Left lung (tissue), 14 donors: Measurements from ENCODE around the gene HYI. TPM values are rescaled to one million over a fixed set of nuclear protein-coding genes. Genes with fewer than 3 reads are reported as not detected.
"Not testable (repeated sequence)": the region's sequence is repeated elsewhere in the genome, so short reads cannot be mapped to it uniquely, and the experiment has no call there.

Experiments
- ATAC-seq: fragments of 200-7000 bp; cut with Tn5 transposase; one replicate; pipeline ENCODE4 v1.9.1; 2020; ENCODE audit warnings: moderate library complexity
- DNase-seq, 4 donors: peaks; one replicate each; pipeline ENCODE4 v3.0.0-alpha.2; 2013 to 2020
- H3K27ac ChIP-seq, 2 donors: fragments of 200-600 bp; sonication (generic) in 1 of 2; one replicate each; pipeline versions ENCODE4 v1.5.0 to v1.8.0; 2020 to 2021
- H3K27me3 ChIP-seq, 2 donors: fragments of 200-600 bp; sonication (generic) in 1 of 2; one replicate each; pipeline versions ENCODE4 v1.5.0 to v1.8.0; 2020 to 2021
- H3K36me3 ChIP-seq, 2 donors: fragments of 200-600 bp; sonication (generic) in 1 of 2; one replicate each; pipeline versions ENCODE4 v1.5.0 to v1.8.0; 2020 to 2021
- H3K4me1 ChIP-seq, 2 donors: fragments of 200-600 bp; one replicate each; pipeline ENCODE4 v1.8.0; 2021
- H3K4me3 ChIP-seq, 2 donors: fragments of 200-600 bp; sonication (generic) in 1 of 2; one replicate each; pipeline versions ENCODE4 v1.5.0 to v1.8.0; 2020 to 2021; ENCODE audit warnings: mild to moderate bottlenecking in 1 of 2
- H3K9me3 ChIP-seq, 2 donors: fragments of 200-600 bp; sonication (generic) in 1 of 2; one replicate each; pipeline versions ENCODE4 v1.5.0 to v1.8.0; 2020 to 2021
- intact Hi-C, 2 donors: fragments of 100-400 bp; cut with DNase I; formaldehyde crosslinking; loops; one replicate each; pipeline versions ENCODE4 v1.11.2 to v1.14.2; 2022
- long read RNA-seq, 12 donors: library from polyadenylated mRNA in 2 of 12; unstranded in 2 of 12; transcript quantifications; one replicate each; pipeline ENCODE4 v2.0.0 and lab custom pipeline, GENCODE V29; 2019 to 2026
- polyA plus RNA-seq, 6 donors: library from polyadenylated mRNA; unstranded; fragments of 120-200 nt; gene quantifications; one replicate each; pipeline ENCODE4 v1.2.1, GENCODE V29; 2013; ENCODE audit not compliant: insufficient read length in 6 of 6
- total RNA-seq, 2 donors: library from RNA; stranded (reverse); fragmentation: NEBNext Ultra II Directional; extraction: Animal tissue kit (Norgen Biotek cat#: 25700); gene quantifications; one replicate each; pipeline ENCODE4 v1.2.1, GENCODE V29; 2021
- TF ChIP-seq, protein P1 (sequence below), 2 donors: fragments of 200-600 bp; sonication (generic) in 1 of 2; IDR thresholded peaks; one replicate each; pipeline versions ENCODE4 v1.5.0 to v1.8.0; 2021; ENCODE audit warnings: antibody characterized with exemption in 2 of 2
- donor health status: DM: no; HTN: yes; CAD: no.
- donor health status: DM: no; HTN: no; CAD: no.

The HYI gene, protein sequence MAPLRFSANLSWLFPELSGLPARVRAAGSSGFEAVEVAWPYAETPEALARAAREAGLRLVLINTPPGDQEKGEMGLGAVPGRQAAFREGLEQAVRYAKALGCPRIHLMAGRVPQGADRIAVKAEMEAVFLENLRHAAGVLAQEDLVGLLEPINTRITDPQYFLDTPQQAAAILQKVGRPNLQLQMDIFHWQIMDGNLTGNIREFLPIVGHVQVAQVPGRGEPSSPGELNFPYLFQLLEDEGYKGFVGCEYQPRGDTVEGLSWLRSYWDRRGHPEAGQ
- 10 to 100 TPM; 55.9 to 60.2 TPM for total RNA-seq
- polyA plus RNA-seq: 10 to 100 TPM; 42.5 to 51.3 (median 47.6) TPM
- long read RNA-seq, donor 1, transcript HYI-204 (8 exons, 1,066 nt): major isoform, 20 of 44 reads
- long read RNA-seq, donor 1, transcript HYI-201 (8 exons, 1,265 nt): minor isoform, 5 of 44 reads
- long read RNA-seq, donor 1, transcript HYI-202 (6 exons, 2,173 nt): minor isoform, 10 of 44 reads
- long read RNA-seq, donor 1, partial matches to known transcripts: 0 of 44 reads
- long read RNA-seq, donor 1, other reads (novel, unspliced or antisense): 0 of 44 reads
- long read RNA-seq, donor 2, transcript HYI-204 (8 exons, 1,066 nt): major isoform, 8 of 29 reads
- long read RNA-seq, donor 2, transcript HYI-202 (6 exons, 2,173 nt): minor isoform, 7 of 29 reads
- long read RNA-seq, donor 2, partial matches to known transcripts: 5 of 29 reads
- long read RNA-seq, donor 2, other reads (novel, unspliced or antisense): 0 of 29 reads
- long read RNA-seq, donor 3, transcript HYI-204 (8 exons, 1,066 nt): minor isoform, 8 of 62 reads
- long read RNA-seq, donor 3, transcript HYI-201 (8 exons, 1,265 nt): major isoform, 30 of 62 reads
- long read RNA-seq, donor 3, partial matches to known transcripts: 19 of 62 reads
- long read RNA-seq, donor 3, other reads (novel, unspliced or antisense): 0 of 62 reads
- long read RNA-seq, donor 4, transcript HYI-204 (8 exons, 1,066 nt): major isoform, 10 of 27 reads
- long read RNA-seq, donor 4, transcript HYI-201 (8 exons, 1,265 nt): minor isoform, 9 of 27 reads
- long read RNA-seq, donor 4, partial matches to known transcripts: 0 of 27 reads
- long read RNA-seq, donor 4, other reads (novel, unspliced or antisense): 6 of 27 reads
- long read RNA-seq, donor 5, transcript HYI-201 (8 exons, 1,265 nt): minor isoform, 6 of 46 reads
- long read RNA-seq, donor 5, transcript HYI-202 (6 exons, 2,173 nt): minor isoform, 6 of 46 reads
- long read RNA-seq, donor 5, transcript HYI-207 (2 exons, 551 nt): minor isoform, 6 of 46 reads
- long read RNA-seq, donor 5, transcript HYI-204 (8 exons, 1,066 nt): major isoform, 19 of 46 reads
- long read RNA-seq, donor 5, partial matches to known transcripts: 6 of 46 reads
- long read RNA-seq, donor 5, other reads (novel, unspliced or antisense): 0 of 46 reads
- long read RNA-seq, donor 6, transcript HYI-204 (8 exons, 1,066 nt): major isoform, 19 of 35 reads
- long read RNA-seq, donor 6, transcript HYI-201 (8 exons, 1,265 nt): minor isoform, 7 of 35 reads
- long read RNA-seq, donor 6, partial matches to known transcripts: 0 of 35 reads
- long read RNA-seq, donor 6, other reads (novel, unspliced or antisense): 0 of 35 reads
- long read RNA-seq, donor 7, transcript HYI-204 (8 exons, 1,066 nt): minor isoform, 9 of 25 reads
- long read RNA-seq, donor 7, transcript HYI-202 (6 exons, 2,173 nt): major isoform, 10 of 25 reads
- long read RNA-seq, donor 7, partial matches to known transcripts: 0 of 25 reads
- long read RNA-seq, donor 7, other reads (novel, unspliced or antisense): 0 of 25 reads
- long read RNA-seq, donor 8, transcript HYI-204 (8 exons, 1,066 nt): major isoform, 11 of 23 reads
- long read RNA-seq, donor 8, partial matches to known transcripts: 0 of 23 reads
- long read RNA-seq, donor 8, other reads (novel, unspliced or antisense): 0 of 23 reads
- long read RNA-seq, donor 9: 0 reads
- long read RNA-seq, donor 10, transcript HYI-204 (8 exons, 1,066 nt): major isoform, 13 of 32 reads
- long read RNA-seq, donor 10, transcript HYI-201 (8 exons, 1,265 nt): minor isoform, 6 of 32 reads
- long read RNA-seq, donor 10, partial matches to known transcripts: 2 of 32 reads
- long read RNA-seq, donor 10, other reads (novel, unspliced or antisense): 6 of 32 reads
- long read RNA-seq, donor 11, transcript HYI-204 (8 exons, 1,066 nt): major isoform, 11 of 25 reads
- long read RNA-seq, donor 11, transcript HYI-202 (6 exons, 2,173 nt): minor isoform, 5 of 25 reads
- long read RNA-seq, donor 11, partial matches to known transcripts: 0 of 25 reads
- long read RNA-seq, donor 11, other reads (novel, unspliced or antisense): 0 of 25 reads
- long read RNA-seq, donor 12, transcript HYI-202 (6 exons, 2,173 nt): minor isoform, 6 of 35 reads
- long read RNA-seq, donor 12, transcript HYI-201 (8 exons, 1,265 nt): minor isoform, 11 of 35 reads
- long read RNA-seq, donor 12, transcript HYI-204 (8 exons, 1,066 nt): major isoform, 13 of 35 reads
- long read RNA-seq, donor 12, partial matches to known transcripts: 0 of 35 reads
- long read RNA-seq, donor 12, other reads (novel, unspliced or antisense): 0 of 35 reads

DNA sequence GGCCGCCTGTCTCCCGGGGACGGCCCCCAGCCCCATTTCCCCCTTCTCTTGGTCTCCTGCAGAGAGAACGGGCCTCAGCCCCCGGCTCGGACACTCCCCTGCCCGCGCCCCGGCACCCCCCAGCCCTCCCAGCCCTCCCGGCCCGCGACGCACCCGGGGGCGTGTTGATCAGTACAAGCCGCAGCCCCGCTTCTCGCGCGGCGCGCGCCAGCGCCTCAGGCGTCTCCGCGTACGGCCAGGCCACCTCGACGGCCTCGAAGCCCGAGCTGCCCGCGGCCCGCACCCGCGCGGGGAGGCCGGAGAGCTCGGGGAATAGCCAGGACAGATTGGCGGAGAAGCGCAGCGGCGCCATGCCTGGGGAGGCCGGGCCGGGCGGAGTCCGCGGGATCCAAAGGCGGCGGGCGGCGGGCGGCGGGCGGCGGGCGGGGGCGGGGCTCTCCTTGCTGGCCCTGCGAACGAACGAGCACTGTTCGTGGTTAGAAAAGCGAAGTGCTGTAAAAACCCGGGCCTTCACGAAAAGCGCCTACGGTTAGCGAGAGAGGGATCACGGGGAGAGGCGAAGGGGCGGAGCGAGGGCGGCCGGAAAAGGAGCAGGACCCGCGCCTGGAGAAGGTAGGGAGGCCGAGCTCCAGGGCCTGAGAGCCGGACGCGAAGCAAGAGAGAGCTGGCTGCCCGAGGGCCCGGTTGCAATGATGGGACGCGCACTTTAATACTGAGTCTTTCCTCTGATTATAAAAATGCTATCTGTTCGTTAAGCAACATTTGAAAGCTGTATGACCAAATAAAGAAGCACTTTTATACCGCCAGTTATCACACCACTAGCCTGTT is at the start of gene HYI:
TSS of gene HYI (minus strand) at position 490 of the 828 bp plus-strand sequence. CDS start at position 352, 138 bp downstream.
- H3K27me3 ChIP-seq: no peaks in the 10 kb centered on the region
- H3K27ac ChIP-seq: peak within 1 kb of the TSS; percentile 83 to 89
- no peaks in the 10 kb centered on the region for H3K9me3 ChIP-seq
- ATAC-seq: peak; percentile 79
- peak within 1 kb of the TSS; percentile 48 to 54 for H3K4me3 ChIP-seq
- DNase-seq: peak; percentile 80 to 94 (median 90)
- H3K36me3 ChIP-seq: peaks cover 0 to 37% of the 10 kb centered on the region in 2 donors
- H3K4me1 ChIP-seq: peaks cover 0 to 14% of the 10 kb centered on the region in 2 donors
- intact Hi-C loops: no loop called here
- TF ChIP-seq, protein P1, sequence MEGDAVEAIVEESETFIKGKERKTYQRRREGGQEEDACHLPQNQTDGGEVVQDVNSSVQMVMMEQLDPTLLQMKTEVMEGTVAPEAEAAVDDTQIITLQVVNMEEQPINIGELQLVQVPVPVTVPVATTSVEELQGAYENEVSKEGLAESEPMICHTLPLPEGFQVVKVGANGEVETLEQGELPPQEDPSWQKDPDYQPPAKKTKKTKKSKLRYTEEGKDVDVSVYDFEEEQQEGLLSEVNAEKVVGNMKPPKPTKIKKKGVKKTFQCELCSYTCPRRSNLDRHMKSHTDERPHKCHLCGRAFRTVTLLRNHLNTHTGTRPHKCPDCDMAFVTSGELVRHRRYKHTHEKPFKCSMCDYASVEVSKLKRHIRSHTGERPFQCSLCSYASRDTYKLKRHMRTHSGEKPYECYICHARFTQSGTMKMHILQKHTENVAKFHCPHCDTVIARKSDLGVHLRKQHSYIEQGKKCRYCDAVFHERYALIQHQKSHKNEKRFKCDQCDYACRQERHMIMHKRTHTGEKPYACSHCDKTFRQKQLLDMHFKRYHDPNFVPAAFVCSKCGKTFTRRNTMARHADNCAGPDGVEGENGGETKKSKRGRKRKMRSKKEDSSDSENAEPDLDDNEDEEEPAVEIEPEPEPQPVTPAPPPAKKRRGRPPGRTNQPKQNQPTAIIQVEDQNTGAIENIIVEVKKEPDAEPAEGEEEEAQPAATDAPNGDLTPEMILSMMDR (IDR thresholded peaks at IDR 0.05): no peak

DNA sequence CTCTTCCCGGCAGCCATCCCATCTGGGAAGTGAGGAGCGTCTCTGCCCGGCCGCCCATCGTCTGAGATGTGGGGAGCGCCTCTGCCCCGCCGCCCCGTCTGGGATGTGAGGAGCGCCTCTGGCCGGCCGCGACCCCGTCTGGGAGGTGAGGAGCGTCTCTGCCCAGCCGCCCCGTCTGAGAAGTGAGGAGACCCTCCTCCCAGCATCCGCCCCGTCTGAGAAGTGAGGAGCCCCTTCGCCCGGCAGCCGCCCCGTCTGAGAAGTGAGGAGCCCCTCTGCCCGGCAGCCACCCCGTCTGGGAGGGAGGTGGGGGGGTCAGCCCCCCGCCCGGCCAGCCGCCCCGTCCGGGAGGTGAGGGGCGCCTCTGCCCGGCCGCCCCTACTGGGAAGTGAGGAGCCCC is 48.1 kb upstream of the HYI start:
- H3K36me3 ChIP-seq, intact Hi-C loops, H3K27ac ChIP-seq, H3K4me3 ChIP-seq, H3K27me3 ChIP-seq, ATAC-seq, H3K9me3 ChIP-seq, DNase-seq, H3K4me1 ChIP-seq: not testable (repeated sequence)

DNA sequence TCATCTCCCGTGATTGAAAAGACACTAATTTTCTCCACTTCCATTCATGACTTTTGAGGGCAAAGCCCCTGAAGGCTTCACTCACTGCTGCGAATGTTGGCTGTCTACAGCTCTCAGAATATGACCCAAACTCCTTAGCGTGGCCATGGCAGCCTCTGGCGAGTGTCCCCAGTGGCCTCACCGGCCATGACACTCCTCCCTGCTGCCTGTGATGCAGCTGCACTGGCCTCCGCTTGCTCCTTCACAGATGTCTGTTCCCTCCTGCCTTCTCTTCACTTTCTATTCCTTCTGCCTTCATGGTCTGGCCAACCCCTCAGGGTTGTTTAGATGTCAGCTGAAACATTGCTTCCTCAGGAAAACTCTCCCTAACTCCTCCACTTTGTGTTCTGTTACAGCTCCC is 46.2 kb upstream of the HYI start:
- Histone ChIP-seq H3K9me3 (no peaks in the 10 kb centered on the region), H3K27me3 (no peaks in the 10 kb centered on the region), H3K36me3 (no peaks in the 10 kb centered on the region), H3K27ac (no peak overlapping the region), H3K4me3 (no peak overlapping the region), H3K4me1 (no peaks in the 10 kb centered on the region)
- no peak for ATAC-seq
- TF ChIP-seq, protein P1 (IDR thresholded peaks at IDR 0.05): no peak
- intact Hi-C loops: no loop called here
- no peak for DNase-seq

DNA sequence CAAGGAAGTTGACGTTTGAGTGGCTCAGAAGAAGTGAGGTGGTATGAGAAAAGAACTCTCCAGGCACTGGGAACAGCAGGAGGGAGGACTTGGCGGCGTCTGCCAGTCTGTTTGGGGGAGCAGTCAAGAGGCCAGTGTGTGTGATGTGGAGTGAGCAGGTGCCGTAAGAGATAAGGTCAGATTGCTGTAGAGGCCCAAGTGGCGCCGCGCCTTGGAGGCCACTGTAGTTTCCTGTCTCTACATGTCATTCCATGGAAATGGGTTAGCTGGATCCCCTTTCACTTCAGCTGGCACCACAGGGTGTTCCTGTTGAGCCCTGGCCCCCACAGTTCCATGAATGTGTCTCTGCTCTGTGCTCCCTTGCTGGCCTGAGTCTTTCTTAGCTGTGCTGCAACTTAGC is 41.5 kb upstream of the HYI start:
- peak in 2 of 4 donors; percentile 73 to 81 for DNase-seq
- Histone ChIP-seq H3K36me3 (no peaks in the 10 kb centered on the region), H3K9me3 (peaks cover 0 to 18% of the 10 kb centered on the region in 2 donors), H3K27ac (no peak overlapping the region), H3K4me3 (no peak overlapping the region), H3K27me3 (no peaks in the 10 kb centered on the region), H3K4me1 (peaks cover 8 to 10% of the 10 kb centered on the region in 2 donors)
- intact Hi-C loops: no loop called here
- peak; percentile 95 for ATAC-seq
- TF ChIP-seq, protein P1 (IDR thresholded peaks at IDR 0.05): no peak
